Stimulated activated naive CD4-positive, alpha-beta T cell treated with Interleukin-2 at 50 U/mL for 16 hours (primary cell): ENCODE measurements around the gene AUP1.

Source experiments
- DNase-seq: peaks from one replicate; lab custom pipeline; 2025; lab: John Stamatoyannopoulos, UW

The AUP1 gene

GRCh38 chr2:74513605-74514367 is 15.7 kb downstream of the AUP1 start:
- DNase-seq: peak; percentile 25

DNA sequence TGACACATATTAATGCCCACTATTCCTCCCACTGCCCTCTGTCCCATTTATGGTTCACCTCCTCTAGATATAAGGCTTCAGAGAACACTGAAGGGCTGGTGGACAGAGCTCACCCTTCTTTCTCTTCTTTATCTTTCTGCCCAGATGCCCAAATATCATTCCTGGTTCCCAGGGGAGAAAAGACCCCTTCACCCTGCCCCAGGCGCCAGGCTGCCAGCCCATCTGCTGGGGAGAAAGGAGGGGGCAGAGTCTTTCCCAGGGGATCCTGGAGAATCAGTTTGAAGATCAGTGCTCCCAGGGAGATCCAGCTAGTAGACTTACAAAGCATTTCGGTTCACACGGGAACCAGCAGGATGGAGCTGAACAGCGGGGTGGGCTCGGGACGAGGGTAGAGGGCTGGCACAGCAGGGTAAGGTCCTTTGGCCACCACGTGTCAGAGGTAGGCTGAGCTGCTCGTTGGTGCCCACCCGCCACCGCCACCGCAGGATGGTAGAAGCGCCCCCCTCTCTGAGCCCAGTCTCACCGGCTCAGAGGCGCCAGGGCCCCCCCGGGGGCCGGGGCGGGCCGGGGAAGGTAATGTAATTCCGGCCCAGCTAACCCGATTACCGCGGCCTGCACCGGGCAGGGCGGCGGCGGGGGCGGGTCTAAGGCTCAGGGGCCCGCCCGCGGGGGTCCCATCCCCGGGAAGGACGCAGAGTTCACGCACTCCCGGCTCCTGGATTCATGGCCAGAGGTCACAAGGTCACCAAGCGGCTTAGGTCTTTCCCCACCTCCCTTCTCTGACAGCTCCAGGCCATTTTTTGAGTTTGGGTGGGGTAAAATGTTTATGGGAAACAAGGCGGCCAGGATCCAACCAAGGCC is 16.5 kb downstream of the AUP1 start:
- no peak for DNase-seq

- no peak for DNase-seq
Measured at GRCh38 chr2:74511104-74511989, 18.2 kb downstream of the AUP1 start.

GRCh38 chr2:74510272-74510671 is 19.2 kb downstream of the AUP1 start:
- DNase-seq: no peak

DNA sequence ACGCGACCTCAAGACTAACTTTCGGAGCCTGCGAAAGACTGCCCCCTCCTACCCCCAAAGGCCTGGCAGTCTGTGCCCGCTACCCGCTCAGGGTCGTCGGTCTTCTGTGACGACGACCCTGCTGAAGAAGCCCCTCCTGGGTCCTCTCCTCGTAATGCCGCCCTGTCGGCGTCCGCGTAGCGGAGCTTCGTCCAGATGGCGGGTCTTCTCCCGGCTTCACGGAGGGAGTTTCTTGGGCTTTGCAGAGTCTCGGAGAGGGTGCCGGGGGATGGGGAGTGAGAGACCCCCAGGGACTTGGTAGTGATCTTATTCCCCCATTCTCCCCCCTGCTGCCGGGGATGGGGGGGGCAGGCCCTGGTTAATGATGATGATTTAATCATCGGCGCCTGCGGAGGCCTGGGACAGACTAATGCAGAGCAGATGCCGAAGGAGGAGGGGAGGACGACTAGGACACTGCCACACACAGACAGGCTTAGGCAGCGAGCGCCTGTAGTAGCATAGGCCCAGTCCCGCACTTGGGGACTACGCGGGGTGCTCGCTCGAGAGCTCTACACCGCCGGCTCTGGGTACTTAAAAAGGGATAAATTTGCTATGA is 21.5 kb downstream of the AUP1 start:
- DNase-seq: no peak

DNA sequence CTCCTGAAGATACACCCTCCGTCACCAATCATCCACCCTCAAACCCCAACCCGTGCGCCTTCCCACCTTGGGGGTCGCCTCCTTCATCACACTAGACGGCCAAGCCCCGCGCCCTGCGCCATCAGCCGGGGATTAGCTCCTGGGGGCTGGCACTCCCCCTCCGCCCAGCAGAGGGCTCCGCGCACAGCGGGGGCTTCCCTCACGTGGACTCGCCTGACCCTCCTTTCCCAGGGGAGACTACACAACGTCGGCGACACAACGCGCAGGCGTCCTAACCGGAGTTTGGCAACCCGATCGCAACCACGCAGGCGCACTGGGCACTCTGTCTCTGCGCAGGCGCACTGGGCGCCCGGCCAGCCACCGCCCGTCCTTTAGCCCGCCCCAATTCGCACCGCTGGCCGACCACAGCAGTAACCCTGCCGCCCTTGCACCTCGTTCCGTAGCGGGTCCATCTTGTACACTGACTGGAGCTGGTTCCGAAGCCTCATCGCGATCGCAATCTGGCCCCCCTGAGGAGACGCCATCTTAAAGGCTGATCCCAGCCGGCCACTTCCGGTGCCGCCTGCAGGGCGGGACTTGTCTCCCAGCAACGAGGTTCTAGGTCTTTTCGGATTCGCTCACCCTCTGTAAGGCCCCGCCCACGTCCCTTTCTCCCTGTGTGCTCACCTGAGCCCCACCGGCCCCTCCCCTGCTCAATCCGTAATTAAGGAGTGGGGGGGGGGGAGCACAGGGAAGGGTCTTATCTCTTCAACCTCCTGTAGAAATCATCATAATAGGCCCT is 22.2 kb downstream of the AUP1 start, which contains the start of gene PCGF1:
TSS of gene PCGF1 (minus strand) at position 551 of the 781 bp plus-strand sequence. CDS start at position 524, 27 bp downstream.
- DNase-seq: peak; percentile 98

- no peak for DNase-seq
Measured at GRCh38 chr2:74505448-74506246, 23.9 kb downstream of the AUP1 start.

- no peak for DNase-seq
Measured at GRCh38 chr2:74504591-74504990, 24.9 kb downstream of the AUP1 start.

GRCh38 chr2:74503506-74504475 is 25.7 kb downstream of the AUP1 start:
- DNase-seq: no peak

- DNase-seq: no peak
Measured at GRCh38 chr2:74502720-74503505, 26.6 kb downstream of the AUP1 start.

GRCh38 chr2:74502147-74502719 is 27.3 kb downstream of the AUP1 start:
- DNase-seq: no peak

GRCh38 chr2:74501335-74502071 is 28.0 kb downstream of the AUP1 start:
- no peak for DNase-seq

GRCh38 chr2:74500578-74500946 is 28.9 kb downstream of the AUP1 start:
- no peak for DNase-seq

DNA sequence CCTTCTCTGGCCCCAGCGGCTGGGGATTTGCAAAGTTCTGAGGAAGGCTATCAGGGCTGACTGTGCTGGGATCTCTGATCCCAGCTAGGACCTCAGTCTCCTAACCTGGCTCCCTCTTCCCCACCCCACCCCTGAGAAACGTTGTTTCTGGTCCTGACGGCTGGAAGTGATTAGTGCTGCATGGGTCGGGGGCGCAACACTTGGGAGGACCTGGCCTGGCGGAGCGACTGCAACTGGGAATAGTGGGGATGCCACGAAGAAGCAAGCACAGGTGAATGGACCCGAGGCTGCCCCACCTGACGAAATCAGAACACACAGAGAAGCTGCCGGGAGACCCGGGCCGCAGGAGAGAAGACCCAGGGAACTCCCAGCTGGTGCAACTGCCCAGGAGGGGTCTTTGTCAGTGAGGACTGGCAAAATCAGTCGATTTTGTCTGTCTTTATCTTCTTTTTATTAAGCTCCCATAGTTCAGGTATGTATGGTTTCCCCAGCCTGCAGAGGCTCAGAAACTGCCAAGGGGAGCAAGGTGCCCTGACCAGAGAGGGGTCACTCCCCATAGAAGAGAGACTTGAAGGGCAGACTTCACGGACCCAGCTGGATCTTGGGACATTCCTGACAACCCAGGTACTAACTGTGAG is 29.4 kb downstream of the AUP1 start:
- DNase-seq: no peak

- peak; percentile 16 for DNase-seq
Measured at GRCh38 chr2:74499267-74499939, 30.1 kb downstream of the AUP1 start, which contains the start of gene LBX2. LBX2 (minus strand) TSS chr2:74499603; CDS start chr2:74499537, 66 bp downstream.
